Right lobe of liver (tissue), 6 donors: ENCODE results near the gene GSTA2. TPM values are rescaled to one million over a fixed set of nuclear protein-coding genes. Genes with fewer than 3 reads are reported as not detected.

Source experiments
- ATAC-seq, 4 donors: fragments of 200-7000 bp; cut with Tn5 transposase; one replicate each; pipeline ENCODE4 v1.9.1; 2020; ENCODE audit warnings: mild to moderate bottlenecking in 4 of 4, moderate library complexity in 4 of 4
- DNase-seq, 3 donors: peaks; one replicate each; pipeline ENCODE4 v3.0.0-alpha.2; 2020
- H3K27ac ChIP-seq, 3 donors: fragments of 200-600 bp; one replicate each; pipeline ENCODE4 v1.8.0; 2022
- H3K27me3 ChIP-seq, 2 donors: fragments of 200-600 bp; one replicate each; pipeline ENCODE4 v1.8.0; 2022
- H3K36me3 ChIP-seq, 4 donors: fragments of 200-600 bp; sonication (generic) in 1 of 4; one replicate each; pipeline versions ENCODE4 v1.5.1 to v1.8.0; 2017 to 2022; ENCODE audit warnings: control low read depth in 1 of 4
- H3K4me1 ChIP-seq, 4 donors: fragments of 200-600 bp; sonication (generic) in 1 of 4; one replicate each; pipeline versions ENCODE4 v1.5.1 to v1.8.0; 2017 to 2022; ENCODE audit warnings: control low read depth in 1 of 4
- H3K4me3 ChIP-seq, 3 donors: fragments of 200-600 bp; one replicate each; pipeline ENCODE4 v1.8.0; 2022
- H3K9me3 ChIP-seq, 4 donors: fragments of 200-600 bp; sonication (generic) in 1 of 4; one replicate each; pipeline versions ENCODE4 v1.5.1 to v1.8.0; 2017 to 2022; ENCODE audit warnings: control low read depth in 1 of 4
- CTCF ChIP-seq, 4 donors: fragments of 200-600 bp in 3 of 4; fragments of 450-650 bp in 1 of 4; IDR thresholded peaks; one replicate each; pipeline versions ENCODE4 v1.5.1 to v1.8.0; 2016 to 2022; ENCODE audit warnings: antibody characterized with exemption in 4 of 4, mild to moderate bottlenecking in 2 of 4
- POLR2A ChIP-seq: fragments of 450-650 bp; IDR thresholded peaks from one replicate; pipeline ENCODE4 v1.6.1; 2017; ENCODE audit warnings: antibody characterized with exemption, mild to moderate bottlenecking
- WGBS: methylation state at CpG from one replicate; pipeline ENCODE4 v1.1.6; 2018; ENCODE audit warnings: low coverage, low lambda C conversion rate; ENCODE audit not compliant: insufficient coverage; ENCODE audit errors: missing lambda C conversion rate; 5-methylcytosine and 5-hydroxymethylcytosine counted together
- intact Hi-C, 2 donors: fragments of 100-400 bp; cut with DNase I; formaldehyde crosslinking; loops; one replicate each; pipeline versions ENCODE4 v1.11.2 to v1.14.1; 2022
- total RNA-seq, 6 experiments: library from RNA; depleted of rRNA in 2 of 6; stranded (reverse); fragments of >200 nt in 2 of 6; fragmentation: NEBNext Ultra II Directional in 3 of 6; extraction: Animal tissue kit (Norgen Biotek cat#: 25700) in 3 of 6; gene quantifications; one replicate each; pipeline versions ENCODE4 v1.1.0 to v1.2.4, GENCODE V29; 2016 to 2023
- donor health status: DM: no; HTN: yes; CAD: no.
- donor health status: DM: no; HTN: no; CAD: no.
- donor health status: DM: no; HTN: no; CAD: no.
- donor health status: DM: no; HTN: yes; CAD: no.
- donor health status: DM: no; HTN: yes; CAD: no.

Gene GSTA2
- total RNA-seq, 6 experiments from 2014 or later: 7.6 to 177 (median 54.4) TPM

DNA sequence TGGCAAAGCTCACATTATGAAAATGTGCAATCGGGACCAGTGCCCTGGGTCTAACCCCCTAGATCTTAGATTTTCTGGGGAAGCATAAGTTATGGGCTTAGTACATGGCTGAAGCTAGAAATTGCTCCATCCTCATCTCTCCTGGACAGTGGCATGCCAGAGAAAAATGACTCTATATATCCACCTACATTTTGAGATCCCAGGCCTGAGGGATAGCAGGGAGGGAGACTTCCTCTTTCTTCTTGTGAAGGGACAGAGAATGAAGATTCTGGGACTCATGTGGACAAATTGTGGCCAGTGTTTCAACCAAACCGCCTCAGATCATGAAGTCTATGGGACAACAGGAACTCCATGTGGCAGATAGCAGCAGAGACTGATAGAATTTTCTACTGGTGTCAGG lies 35.4 kb downstream of the GSTA2 start:
- WGBS: 100% methylated on average over 2 of the region's 2 CpGs
- intact Hi-C loops: no loop called here
- DNase-seq (no peak), ATAC-seq (no peak)
- Histone ChIP-seq H3K36me3 (no peaks in the 10 kb centered on the region), H3K9me3 (no peaks in the 10 kb centered on the region), H3K4me3 (no peak overlapping the region), H3K27me3 (no peaks in the 10 kb centered on the region), H3K4me1 (peaks cover 0 to 67% (median 22%) of the 10 kb centered on the region in 4 donors), H3K27ac (peak overlapping the region in 2 of 3 donors; percentile 27 to 81)
- TF ChIP-seq CTCF (IDR thresholded peaks at IDR 0.05) (no peak), POLR2A (no peak)

GRCh38 chr6:52726741-52727535 lies 36.3 kb downstream of the GSTA2 start:
- ATAC-seq (no peak), DNase-seq (no peak)
- Histone ChIP-seq H3K9me3 (no peaks in the 10 kb centered on the region), H3K4me1 (peaks cover 0 to 68% (median 23%) of the 10 kb centered on the region in 4 donors), H3K36me3 (no peaks in the 10 kb centered on the region), H3K27ac (peak overlapping the region in 1 of 3 donors; percentile 81), H3K4me3 (no peak overlapping the region), H3K27me3 (no peaks in the 10 kb centered on the region)
- intact Hi-C loops: no loop called here
- TF ChIP-seq POLR2A (no peak), CTCF (IDR thresholded peaks at IDR 0.05) (no peak)
- 84% methylated on average over 14 of the region's 15 CpGs for WGBS

DNA sequence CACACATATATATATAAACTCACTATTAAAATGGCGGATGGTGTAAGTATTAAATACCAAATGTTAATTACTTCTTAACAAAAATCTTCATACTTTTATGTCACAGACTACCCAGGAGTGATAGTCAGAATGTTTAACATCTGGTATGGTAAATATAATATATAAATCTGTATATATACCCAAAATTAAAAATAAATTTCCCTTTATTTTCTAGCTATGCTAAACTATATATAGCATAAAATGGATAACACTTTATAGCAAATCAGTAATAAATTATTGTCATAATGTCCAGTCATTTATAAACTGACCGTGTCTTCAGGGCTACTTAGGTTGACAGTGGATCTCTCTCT lies 37.1 kb downstream of the GSTA2 start:
- WGBS: 38% methylated on average over 2 of the region's 2 CpGs
- Histone ChIP-seq H3K4me1 (peaks cover 0 to 68% (median 23%) of the 10 kb centered on the region in 4 donors), H3K4me3 (no peak overlapping the region), H3K27ac (peak overlapping the region in 1 of 3 donors; percentile 81), H3K27me3 (no peaks in the 10 kb centered on the region), H3K9me3 (no peaks in the 10 kb centered on the region), H3K36me3 (no peaks in the 10 kb centered on the region)
- DNase-seq: no peak
- TF ChIP-seq CTCF (IDR thresholded peaks at IDR 0.05) (no peak), POLR2A (no peak)
- no peak for ATAC-seq
- intact Hi-C loops: no loop called here

- intact Hi-C loops: no loop called here
- peak in 1 of 3 donors; percentile 69 for DNase-seq
- H3K27me3 ChIP-seq: no peaks in the 10 kb centered on the region
- 12% methylated on average over 2 of the region's 2 CpGs for WGBS
- TF ChIP-seq POLR2A (no peak), CTCF (IDR thresholded peaks at IDR 0.05) (no peak)
- H3K27ac ChIP-seq: peak overlapping the region in 2 of 3 donors; percentile 65 to 89
- H3K4me1 ChIP-seq: peaks cover 0 to 68% (median 23%) of the 10 kb centered on the region in 4 donors
- no peaks in the 10 kb centered on the region for H3K36me3 ChIP-seq
- no peak overlapping the region for H3K4me3 ChIP-seq
- H3K9me3 ChIP-seq: no peaks in the 10 kb centered on the region
- peak; percentile 57 to 81 (median 73) for ATAC-seq
These were observed 37.6 kb downstream of the GSTA2 start for GRCh38 chr6:52725535-52726192.
